Stimulated activated CD4-positive, alpha-beta T cell treated with anti-CD3 and anti-CD28 coated beads, Interleukin-12 subunit alpha, Interleukin-12 subunit beta, amount 100 ng/mL, for 48 hours (primary cell): ENCODE data around the gene DDX39A.
"Not testable (repeated sequence)": the region's sequence is repeated elsewhere in the genome, so short reads cannot be mapped to it uniquely, and the experiment has no call there.

Experiments
- DNase-seq, 3 donors: peaks; one replicate each; pipeline ENCODE4 v3.0.0-alpha.2; 2020; ENCODE audit warnings: low read depth in 2 of 3, low spot score in 1 of 3

The DDX39A gene

DNA sequence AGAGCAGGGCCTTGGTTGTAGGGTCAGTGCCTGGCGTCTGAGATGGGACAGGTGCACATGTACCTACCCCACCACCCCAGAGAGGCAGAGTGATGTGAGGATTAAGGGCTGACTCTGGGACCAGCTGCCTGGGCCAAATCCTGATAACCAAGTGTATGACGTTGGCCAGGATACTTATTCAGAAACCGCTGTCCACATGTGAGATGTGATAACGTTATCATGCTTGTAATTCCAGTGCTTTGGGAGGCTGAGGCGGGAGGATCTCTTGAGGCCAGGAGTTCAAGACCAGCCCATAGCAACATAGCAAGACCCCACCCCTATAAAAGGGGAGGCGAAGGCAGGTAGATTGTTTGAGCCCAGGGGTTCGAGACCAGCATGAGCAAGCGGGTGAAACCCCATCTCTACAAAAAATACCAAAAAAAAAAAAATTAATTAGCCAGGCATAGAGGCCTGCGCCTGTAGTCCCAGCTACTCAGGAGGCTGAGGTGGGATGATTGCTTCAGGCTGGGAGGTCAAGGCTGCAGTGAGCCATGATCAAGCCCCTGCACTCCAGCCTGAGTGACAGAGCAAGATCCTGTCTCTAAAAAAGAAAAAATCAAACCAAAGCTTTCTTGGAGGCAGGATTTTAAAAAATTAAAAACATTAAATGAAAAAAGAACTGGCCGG lies 27.9 kb downstream of the DDX39A start:
- DNase-seq = no peak

DNA sequence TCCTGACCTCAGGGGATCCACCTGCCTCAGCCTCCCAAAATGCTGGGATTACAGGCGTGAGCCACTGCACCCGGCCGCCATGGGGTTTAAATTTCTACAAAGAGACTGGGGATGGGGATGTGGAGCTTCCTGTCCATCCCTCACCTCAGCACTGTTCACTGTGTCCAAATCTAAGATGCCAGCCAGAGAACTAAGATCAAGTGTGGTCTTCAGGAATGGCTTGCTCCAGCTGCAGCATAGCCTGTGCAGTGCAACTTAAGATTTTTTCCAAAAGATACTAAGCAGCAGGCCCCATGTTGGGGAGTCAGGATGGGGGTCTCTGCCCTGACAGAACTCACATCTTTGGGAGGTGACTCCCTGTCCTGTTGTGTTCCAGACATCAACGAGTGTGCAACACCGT lies 28.6 kb downstream of the DDX39A start:
- DNase-seq = no peak

DNA sequence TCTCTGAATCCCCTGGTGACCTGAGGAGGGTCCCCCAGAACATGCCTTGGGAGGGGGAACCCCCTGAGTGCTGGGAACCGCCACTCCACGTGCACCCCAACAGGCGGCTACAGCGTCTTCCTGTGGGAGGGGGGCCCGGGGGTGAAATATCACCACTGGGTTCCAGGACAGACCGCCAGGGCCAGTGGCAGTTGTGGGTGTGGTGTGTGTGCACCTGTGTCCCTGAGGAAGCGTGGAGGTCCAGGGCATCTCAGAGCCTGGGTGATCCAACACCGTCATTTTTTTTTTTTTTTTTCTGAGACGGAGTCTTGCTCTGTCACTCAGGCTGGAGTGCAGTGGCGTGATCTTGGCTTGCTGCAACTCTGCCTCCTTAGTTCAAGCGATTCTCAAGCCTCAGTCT lies 33.6 kb downstream of the DDX39A start:
- no peak for DNase-seq

DNA sequence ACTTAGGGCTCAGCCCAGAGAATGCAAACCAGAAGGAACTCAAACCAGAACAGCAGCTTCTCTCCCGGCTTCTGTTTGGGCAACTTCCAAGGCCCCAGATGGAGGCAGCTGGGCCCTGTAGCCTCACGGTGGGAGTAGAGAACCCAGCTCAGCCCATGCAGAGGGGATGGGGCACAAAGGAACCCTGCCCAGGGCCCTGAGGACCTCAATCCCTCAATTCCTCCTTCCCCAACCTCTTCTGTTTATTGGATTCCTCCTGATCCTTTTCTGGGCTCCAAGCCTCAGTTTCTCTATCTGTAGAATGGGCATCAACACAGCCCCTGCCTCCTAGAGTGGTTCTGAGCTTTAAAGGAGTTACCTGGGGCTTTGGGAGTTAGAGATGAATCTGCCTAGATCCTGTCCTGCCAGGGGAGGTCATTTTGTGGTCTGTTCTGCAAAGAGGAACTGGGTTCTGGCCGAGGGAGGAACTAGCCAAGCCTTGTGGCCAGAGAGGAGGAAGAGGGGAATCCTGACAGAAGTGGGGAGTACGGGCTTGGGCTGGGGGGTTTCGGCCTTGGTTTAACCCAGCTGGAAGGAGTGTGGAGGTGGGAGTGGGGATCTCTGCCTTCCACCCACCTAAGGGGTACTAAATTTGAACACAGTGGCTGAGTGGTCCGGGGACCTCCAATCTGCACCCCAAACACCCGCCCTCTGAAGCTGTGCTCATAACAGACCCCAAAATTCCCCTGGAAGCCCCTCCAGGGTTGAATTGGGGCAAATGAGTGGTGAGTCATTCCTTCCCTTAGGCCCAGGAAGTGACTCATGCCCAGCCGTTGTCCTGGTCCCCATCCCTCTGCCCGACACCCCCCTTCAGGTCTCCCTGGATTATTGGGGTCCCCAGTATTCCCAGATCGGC lies 35.2 kb downstream of the DDX39A start:
- no peak for DNase-seq

DNA sequence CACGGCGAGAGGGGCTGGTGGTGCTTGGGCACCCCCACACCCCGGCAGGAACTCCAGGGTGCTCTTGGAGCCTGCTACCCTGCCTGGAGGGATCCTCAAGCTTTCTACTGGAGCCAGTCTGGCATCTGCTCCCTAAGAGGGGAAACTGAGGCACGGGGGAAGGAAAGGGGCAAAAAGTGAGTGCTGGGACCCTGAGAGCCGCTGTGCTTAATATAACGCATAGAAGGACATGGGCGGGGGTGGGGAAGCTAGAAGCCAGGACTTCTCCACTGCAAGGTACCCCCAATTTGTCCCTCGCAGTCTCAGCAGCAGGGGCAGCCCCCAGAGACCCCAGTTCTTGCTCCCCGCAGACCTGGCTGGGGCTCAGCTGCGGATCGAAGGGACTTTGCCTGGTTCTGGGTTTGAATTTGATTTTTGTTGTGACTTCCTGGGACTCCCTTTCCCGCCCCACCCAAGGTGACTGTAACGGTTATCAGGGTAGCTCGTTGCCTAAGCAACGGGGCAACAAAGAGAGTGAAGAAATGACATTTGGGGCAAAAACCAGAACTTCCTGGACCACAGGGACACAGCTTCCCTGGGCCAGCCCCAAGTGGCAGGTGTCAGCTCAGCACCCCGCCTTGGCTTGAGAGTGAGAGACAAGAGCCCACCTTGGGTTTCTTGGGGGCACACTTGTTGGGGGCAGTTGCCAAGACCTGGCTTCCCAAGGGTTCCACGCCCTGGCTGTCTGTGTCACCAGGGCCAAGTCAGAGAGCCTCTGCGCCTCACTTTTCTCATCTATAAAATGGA lies 37.3 kb downstream of the DDX39A start:
- DNase-seq = peak in 2 of 3 donors; percentile 60 to 63

GRCh38 chr19:14379294-14380065 lies 39.7 kb downstream of the DDX39A start:
- no peak for DNase-seq

- no peak for DNase-seq
Measured at GRCh38 chr19:14378890-14379289, 40.3 kb downstream of the DDX39A start.

GRCh38 chr19:14377883-14378328 lies 41.2 kb downstream of the DDX39A start:
- DNase-seq = no peak

DNA sequence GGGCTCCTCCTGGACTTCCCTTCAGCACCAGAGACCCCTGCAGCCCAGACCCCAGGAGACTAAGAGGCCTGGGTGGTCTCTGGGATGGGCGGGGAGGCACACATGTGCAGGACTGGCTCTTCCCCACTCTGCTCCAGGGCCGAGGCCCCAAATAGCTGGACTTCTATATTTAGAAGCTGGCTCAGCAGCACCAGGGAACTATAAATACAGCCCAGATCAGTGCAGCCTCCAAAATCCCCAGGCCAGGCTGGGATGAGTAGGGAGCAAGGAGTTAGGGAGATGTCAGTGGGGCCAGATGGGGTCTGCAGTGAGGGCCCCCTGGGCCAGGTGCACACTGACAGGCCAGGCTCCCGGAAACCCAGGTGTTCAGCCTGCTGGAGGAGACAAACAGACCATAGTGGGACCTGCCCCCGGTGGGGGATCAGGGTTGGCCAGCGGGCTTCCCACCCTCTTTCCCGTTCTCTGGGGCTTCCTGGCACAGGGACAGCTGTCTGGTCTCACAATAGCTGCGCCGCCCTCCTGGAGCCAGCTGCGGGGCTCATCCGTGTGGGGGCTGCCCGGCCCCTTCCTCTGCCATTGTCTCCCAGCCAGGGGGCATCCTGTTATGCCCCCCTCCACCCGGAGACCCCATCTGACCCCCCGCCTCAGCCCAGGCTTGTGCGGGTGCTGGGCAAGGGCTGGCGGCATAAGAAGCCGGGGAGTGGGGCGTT lies 43.4 kb downstream of the DDX39A start:
- DNase-seq = no peak

GRCh38 chr19:14375055-14375581 lies 44.0 kb downstream of the DDX39A start:
- DNase-seq = no peak

- not testable (repeated sequence) for DNase-seq
Measured at GRCh38 chr19:14374313-14374712, 44.8 kb downstream of the DDX39A start.

DNA sequence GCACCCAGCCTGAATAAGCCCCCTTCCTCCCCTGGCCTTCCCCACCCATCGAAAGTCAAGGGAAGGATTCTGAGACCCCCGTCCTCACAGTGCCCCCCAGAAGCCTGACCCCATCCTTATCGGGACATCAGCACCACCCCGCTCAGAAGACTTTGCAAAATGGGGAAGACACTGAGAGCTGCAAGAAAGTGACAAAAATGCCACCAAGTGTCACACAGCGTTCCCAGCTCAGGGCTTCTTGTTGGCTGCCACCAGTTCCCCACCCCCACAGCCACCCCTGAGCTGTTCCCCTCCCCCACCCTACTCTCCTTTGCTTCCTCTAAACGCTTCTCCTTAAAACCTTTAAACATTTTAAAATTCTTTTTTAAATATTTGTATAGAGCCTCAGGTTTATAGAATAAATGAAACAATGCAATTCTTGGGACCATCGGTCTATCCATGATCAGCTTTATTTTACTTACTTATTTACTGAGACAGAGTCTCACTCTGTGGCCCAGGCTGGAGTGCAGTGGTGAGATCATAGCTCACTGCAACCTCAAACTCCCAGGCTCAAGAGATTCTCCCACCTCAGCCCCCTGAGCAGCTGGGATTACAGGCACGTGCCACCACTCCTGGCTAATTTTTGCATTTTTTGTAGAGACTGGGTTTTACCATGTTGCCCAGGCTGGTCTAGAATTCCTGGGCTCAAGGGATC lies 46.6 kb downstream of the DDX39A start:
- DNase-seq = not testable (repeated sequence)

GRCh38 chr19:14371301-14371821 lies 47.8 kb downstream of the DDX39A start:
- DNase-seq = no peak

DNA sequence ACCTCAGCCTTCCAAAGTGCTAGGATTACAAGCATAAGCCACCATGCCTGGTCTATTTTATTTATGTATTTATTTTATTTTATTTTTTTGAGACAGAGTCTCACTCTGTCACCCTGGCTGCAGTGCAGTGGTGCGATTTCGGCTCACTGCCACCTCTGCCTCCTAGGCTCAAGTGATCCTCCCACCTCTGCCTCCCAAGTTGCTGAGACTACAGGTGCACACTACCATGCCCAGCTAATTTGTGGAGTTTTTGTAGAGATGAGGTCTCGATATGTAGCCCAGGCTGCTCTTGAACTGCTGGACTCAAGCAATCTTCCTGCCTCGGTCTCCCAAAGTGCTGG lies 48.2 kb downstream of the DDX39A start:
- no peak for DNase-seq

- DNase-seq = no peak
Measured at GRCh38 chr19:14370169-14370939, 48.8 kb downstream of the DDX39A start.

DNA sequence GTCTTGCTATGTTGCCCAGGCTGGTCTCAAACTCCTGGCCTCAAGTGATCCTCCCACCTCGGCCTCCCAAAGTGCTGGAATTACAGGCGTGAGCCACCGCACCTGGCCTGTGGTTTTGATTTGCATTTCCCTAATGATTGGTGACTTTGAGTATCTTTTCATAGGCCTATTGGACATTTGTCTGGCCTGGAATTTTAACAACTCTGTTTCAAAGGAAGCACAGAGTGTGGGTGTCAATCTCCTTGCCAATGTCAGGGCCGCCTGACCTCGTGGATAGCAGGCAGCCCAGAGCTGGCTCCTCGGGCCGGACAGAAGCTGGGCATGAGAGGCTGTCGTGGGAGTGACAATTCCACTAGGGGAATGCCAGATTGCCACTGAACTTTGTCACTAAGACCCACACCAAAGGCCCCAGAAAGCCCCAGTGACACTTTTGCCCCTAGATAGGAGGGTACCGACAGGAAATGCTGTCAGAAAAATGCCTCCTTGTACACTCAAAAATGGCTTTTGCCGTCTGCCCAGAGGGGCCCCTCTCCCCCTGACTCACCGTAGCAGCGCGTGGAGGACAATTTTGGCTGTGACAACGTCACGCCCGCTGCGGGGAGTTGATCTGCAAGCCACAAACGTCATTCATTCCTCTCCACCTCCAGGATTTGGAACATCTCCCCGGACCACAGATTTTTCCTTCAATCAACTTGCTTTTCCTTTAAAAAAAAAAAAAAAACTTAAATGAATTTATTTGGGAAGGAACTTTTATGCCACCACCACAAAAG lies 49.6 kb downstream of the DDX39A start:
- peak; percentile 86 to 92 (median 87) for DNase-seq

DNA sequence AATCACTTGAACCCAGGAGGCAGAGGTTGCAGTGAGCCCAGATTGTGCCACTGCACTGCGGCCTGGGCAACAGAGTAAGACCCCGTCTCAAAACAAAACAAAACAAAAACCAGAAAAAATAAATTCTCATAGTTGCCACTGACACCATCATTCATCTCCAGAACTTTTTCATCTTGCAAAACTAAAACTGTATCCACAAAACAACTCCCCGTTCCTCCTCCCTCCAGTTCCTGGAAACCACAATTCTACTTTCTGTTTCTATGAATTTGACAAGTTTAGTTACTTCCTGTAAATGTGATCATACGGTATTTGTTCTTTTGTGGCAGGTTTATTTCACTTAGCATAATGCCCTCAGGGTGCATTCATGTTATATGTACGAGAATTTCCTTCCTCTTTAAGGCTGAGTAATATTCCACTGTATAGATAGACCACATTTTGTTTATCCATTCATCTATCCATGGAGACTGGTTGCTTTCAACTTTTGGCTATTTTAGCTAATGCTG lies 51.1 kb downstream of the DDX39A start:
- DNase-seq = no peak

GRCh38 chr19:14367016-14367415 lies 52.1 kb downstream of the DDX39A start:
- no peak for DNase-seq
